Endothelial cell of umbilical vein (primary cell): ENCODE measurements around the gene PDX1. TPM values are rescaled to one million over a fixed set of nuclear protein-coding genes. Genes with fewer than 3 reads are reported as not detected.

Experiments
- BruUV-seq: library from RNA; stranded (reverse); fragments of 400-500 nt; replicated peaks from 2 replicates; lab custom pipeline; 2021; lab: Mats Ljungman, UMichigan
- CTCF ChIA-PET: fragments of 300-600, 350-600 bp; sonication (Branson Sonifier 250); formaldehyde crosslinking; loops from one replicate; lab custom pipeline; 2021; ENCODE audit warnings: antibody characterized with exemption, inconsistent platforms; lab: Charles Lee
- POLR2A ChIA-PET: fragments of 300-600, 350-600 bp; sonication (Branson Sonifier 250); formaldehyde crosslinking; loops from one replicate; lab custom pipeline; 2021; ENCODE audit warnings: antibody characterized with exemption, inconsistent platforms; lab: Charles Lee
- DNase-seq: peaks from one replicate; pipeline ENCODE4 v3.0.0-alpha.2; 2011; ENCODE audit warnings: low read depth, low spot score
- FAIRE-seq: peaks from 2 replicates; lab custom pipeline; 2011; peaks lifted over from hg19 to GRCh38; lab: Jason Lieb, UNC
- H2AFZ ChIP-seq: 2 replicates; pipeline ENCODE4 v1.6.0; 2012; ENCODE audit warnings: low read depth, low read length, control low read depth, inconsistent platforms
- H3K27ac ChIP-seq: 2 replicates; pipeline ENCODE4 v1.5.1; 2011; ENCODE audit warnings: low read depth, mild to moderate bottlenecking, control low read depth, low read length, moderate library complexity; ENCODE audit not compliant: insufficient read depth
- H3K27me3 ChIP-seq, 2 experiments: 2 replicates each; pipeline versions ENCODE4 v1.6.0 to v1.6.1; 2011; ENCODE audit warnings: low read length in 2 of 2, mixed read lengths in 1 of 2; ENCODE audit not compliant: control insufficient read depth in 2 of 2, insufficient read depth in 2 of 2
- H3K36me3 ChIP-seq, 2 experiments: 2 replicates in 1 of 2; 3 replicates in 1 of 2; pipeline ENCODE4 v1.5.1; 2011; ENCODE audit warnings: low read length in 2 of 2, mild to moderate bottlenecking in 1 of 2, moderate library complexity in 1 of 2; ENCODE audit not compliant: control insufficient read depth in 2 of 2, insufficient read depth in 2 of 2; ENCODE audit errors: extremely low read depth in 1 of 2
- H3K4me1 ChIP-seq: 3 replicates; pipeline ENCODE4 v1.5.1; 2011; ENCODE audit warnings: mild to moderate bottlenecking, low read length; ENCODE audit not compliant: control insufficient read depth, insufficient read depth; ENCODE audit errors: extremely low read depth
- H3K4me2 ChIP-seq: 2 replicates; pipeline ENCODE4 v1.6.1; 2011; ENCODE audit warnings: low read length, control low read depth, mixed read lengths; ENCODE audit not compliant: insufficient read depth
- H3K4me3 ChIP-seq, 3 experiments: fragments of 200-600 bp in 1 of 3; sonication (generic), shearing (Covaris generic) in 1 of 3; replicated peaks in 1 of 3; 2 replicates each; pipeline ENCODE4 v1.5.1; 2011 to 2016; ENCODE audit warnings: control low read depth in 3 of 3, low read length in 3 of 3, mild to moderate bottlenecking in 2 of 3, inconsistent platforms in 1 of 3, low read depth in 1 of 3, moderate library complexity in 1 of 3; ENCODE audit not compliant: insufficient read depth in 1 of 3
- H3K79me2 ChIP-seq: 2 replicates; pipeline ENCODE4 v1.6.0; 2012; ENCODE audit warnings: low read length, inconsistent platforms; ENCODE audit not compliant: control insufficient read depth, insufficient read depth
- H3K9ac ChIP-seq: replicated peaks from 2 replicates; pipeline ENCODE3; 2011; ENCODE audit warnings: low read length, control low read depth; ENCODE audit not compliant: insufficient read depth; ENCODE audit errors: extremely low read depth
- H3K9me1 ChIP-seq: replicated peaks from 3 replicates; pipeline ENCODE4 v1.6.0; 2011; ENCODE audit warnings: mild to moderate bottlenecking, low read length; ENCODE audit not compliant: control insufficient read depth, insufficient read depth; ENCODE audit errors: extremely low read depth
- H3K9me3 ChIP-seq: replicated peaks from 2 replicates; pipeline ENCODE4 v1.5.1; 2012; ENCODE audit warnings: low read length, inconsistent platforms; ENCODE audit not compliant: control insufficient read depth, insufficient read depth
- H4K20me1 ChIP-seq: replicated peaks from 2 replicates; pipeline ENCODE3; 2011; ENCODE audit warnings: mild to moderate bottlenecking, low read length; ENCODE audit not compliant: control insufficient read depth, insufficient read depth; ENCODE audit errors: extremely low read depth
- EZH2 ChIP-seq: IDR thresholded peaks from 2 replicates; pipeline ENCODE4 v1.6.1; 2012; ENCODE audit warnings: borderline replicate concordance, low read depth, mild to moderate bottlenecking, moderate library complexity, low read length, inconsistent platforms; ENCODE audit not compliant: severe bottlenecking
- FOS ChIP-seq: IDR thresholded peaks from 2 replicates; pipeline ENCODE4 v1.6.1; 2011; ENCODE audit warnings: mild to moderate bottlenecking, low read length, moderate library complexity, borderline replicate concordance; ENCODE audit not compliant: insufficient read depth
- JUN ChIP-seq: IDR thresholded peaks from 2 replicates; pipeline ENCODE4 v1.6.1; 2011; ENCODE audit warnings: borderline replicate concordance, low read depth; ENCODE audit not compliant: insufficient read length, insufficient read depth
- MYC ChIP-seq: IDR thresholded peaks from one replicate; pipeline ENCODE4 v1.6.1; 2011; ENCODE audit warnings: mild to moderate bottlenecking, low read depth, low read length
- POLR2A ChIP-seq: IDR thresholded peaks from 2 replicates; pipeline ENCODE4 v1.6.1; 2012; ENCODE audit warnings: low read depth, mild to moderate bottlenecking, control low read depth, low read length
- POLR2AphosphoS5 ChIP-seq: IDR thresholded peaks from 2 replicates; pipeline ENCODE4 v1.6.1; 2012; ENCODE audit warnings: low read depth, mild to moderate bottlenecking, control low read depth, low read length, moderate library complexity; ENCODE audit not compliant: insufficient read depth
- dilution Hi-C: fragments of 300-500 bp; cut with MboI; formaldehyde crosslinking; loops from one replicate; pipeline ENCODE4 v1.15.0; 2019; ENCODE audit warnings: low sequenced_read_pairs; ENCODE audit not compliant: extremely low pct_ligation_motif_present
- intact Hi-C: fragments of 100-400 bp; cut with micrococcal nuclease; formaldehyde crosslinking; loops from one replicate; pipeline ENCODE4 v1.10.0; 2022
- polyA plus RNA-seq, 4 experiments: library from polyadenylated mRNA; depleted of rRNA in 3 of 4; stranded (reverse) in 3 of 4; unstranded in 1 of 4; fragments of >200 nt; gene quantifications; 2 replicates each; pipeline versions ENCODE4 v1.2.1 to v1.2.3, GENCODE V29; 2011 to 2012; ENCODE audit warnings: missing spikeins in 1 of 4
- total RNA-seq: library from RNA; stranded (reverse); gene quantifications from 2 replicates; pipeline ENCODE4 v1.2.3, GENCODE V29; 2021
- TF ChIP-seq, protein P1 (sequence below): IDR thresholded peaks from 2 replicates; pipeline ENCODE4 v1.6.1; 2011; ENCODE audit not compliant: insufficient read depth, insufficient read length
- TF ChIP-seq, protein P2 (sequence below), 2 donors: IDR thresholded peaks; 1 replicate in 1 of 2; 2 replicates in 1 of 2; pipeline ENCODE4 v1.5.1; 2011; ENCODE audit warnings: low read length in 2 of 2, mild to moderate bottlenecking in 2 of 2, moderate library complexity in 2 of 2, control low read depth in 1 of 2, inconsistent platforms in 1 of 2, low read depth in 1 of 2; ENCODE audit not compliant: insufficient read depth in 1 of 2; ENCODE audit errors: extremely low read depth in 1 of 2

Gene PDX1
- total and polyA plus RNA-seq, 2 donors (not counting 3 experiments of a cell fraction or from before 2014, with no cell fraction given), result not detected

DNA sequence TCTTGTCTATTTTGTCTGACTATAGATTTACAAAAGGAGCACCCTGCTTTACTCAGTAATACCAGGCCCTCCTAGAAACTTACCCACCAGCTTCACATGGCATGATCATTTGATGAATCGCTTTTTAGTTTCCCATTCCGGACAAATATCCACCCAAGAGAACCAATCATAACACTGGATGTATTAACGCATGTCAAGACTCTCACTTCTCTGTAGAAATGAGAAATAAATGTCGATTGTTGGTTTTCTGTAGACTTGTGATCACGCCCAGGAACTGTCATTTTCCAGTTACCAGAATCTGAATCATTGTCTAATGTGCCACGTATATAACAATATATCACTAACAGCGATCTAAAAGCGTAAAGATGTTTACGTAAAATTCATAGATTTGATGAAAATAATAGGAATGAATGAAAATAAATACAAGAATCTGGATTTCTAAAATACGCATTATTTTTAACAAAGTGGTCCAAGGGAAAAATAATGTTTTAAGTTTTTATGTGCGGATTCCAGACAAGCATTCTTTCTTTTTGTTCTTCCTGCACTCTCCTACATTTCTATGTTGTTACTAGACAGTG, 35.3 kb downstream of the PDX1 start:
- no peak overlapping the region for H3K27ac ChIP-seq
- FAIRE-seq (no peak), DNase-seq (no peak)
- CTCF ChIA-PET, result interaction anchor here (1.1 to 5.2 kb wide), 17 partner anchors 9 to 970 kb away, joined by 4 to 135 read pairs (median 11); partner anchors contain the start of gene PDX1
- H3K4me2 ChIP-seq, result no peak overlapping the region
- H4K20me1 ChIP-seq, result no peaks in the 10 kb centered on the region
- no peaks in the 10 kb centered on the region for H3K79me2 ChIP-seq
- no peak overlapping the region for H3K9ac ChIP-seq
- dilution Hi-C loops, result no loop called here
- peaks cover 15% of the 10 kb centered on the region for H3K4me1 ChIP-seq
- H3K27me3 ChIP-seq, result peaks cover 40 to 76% of the 10 kb centered on the region in 2 experiments
- no peaks in the 10 kb centered on the region for H3K9me3 ChIP-seq
- TF ChIP-seq, protein P1, sequence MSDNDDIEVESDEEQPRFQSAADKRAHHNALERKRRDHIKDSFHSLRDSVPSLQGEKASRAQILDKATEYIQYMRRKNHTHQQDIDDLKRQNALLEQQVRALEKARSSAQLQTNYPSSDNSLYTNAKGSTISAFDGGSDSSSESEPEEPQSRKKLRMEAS, result no peak
- TF ChIP-seq EZH2 (no peak), POLR2AphosphoS5 (no peak), MYC (no peak), FOS (no peak), JUN (no peak), POLR2A (no peak)
- TF ChIP-seq, protein P2, sequence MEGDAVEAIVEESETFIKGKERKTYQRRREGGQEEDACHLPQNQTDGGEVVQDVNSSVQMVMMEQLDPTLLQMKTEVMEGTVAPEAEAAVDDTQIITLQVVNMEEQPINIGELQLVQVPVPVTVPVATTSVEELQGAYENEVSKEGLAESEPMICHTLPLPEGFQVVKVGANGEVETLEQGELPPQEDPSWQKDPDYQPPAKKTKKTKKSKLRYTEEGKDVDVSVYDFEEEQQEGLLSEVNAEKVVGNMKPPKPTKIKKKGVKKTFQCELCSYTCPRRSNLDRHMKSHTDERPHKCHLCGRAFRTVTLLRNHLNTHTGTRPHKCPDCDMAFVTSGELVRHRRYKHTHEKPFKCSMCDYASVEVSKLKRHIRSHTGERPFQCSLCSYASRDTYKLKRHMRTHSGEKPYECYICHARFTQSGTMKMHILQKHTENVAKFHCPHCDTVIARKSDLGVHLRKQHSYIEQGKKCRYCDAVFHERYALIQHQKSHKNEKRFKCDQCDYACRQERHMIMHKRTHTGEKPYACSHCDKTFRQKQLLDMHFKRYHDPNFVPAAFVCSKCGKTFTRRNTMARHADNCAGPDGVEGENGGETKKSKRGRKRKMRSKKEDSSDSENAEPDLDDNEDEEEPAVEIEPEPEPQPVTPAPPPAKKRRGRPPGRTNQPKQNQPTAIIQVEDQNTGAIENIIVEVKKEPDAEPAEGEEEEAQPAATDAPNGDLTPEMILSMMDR (IDR thresholded peaks at IDR 0.05; ENCODE audit: extremely low read depth in 1 of 2, insufficient read depth in 1 of 2, low read depth in 1 of 2, low read length in 2 of 2), result no peak
- H3K36me3 ChIP-seq, result no peaks in the 10 kb centered on the region
- POLR2A ChIA-PET, result no interaction called here
- H2AFZ ChIP-seq, result no peak overlapping the region
- BruUV-seq, result no TSS peak
- intact Hi-C loops, result loop anchor here (10.0 kb wide), 1 partner anchor 590 kb away; no protein-coding TSS in a partner anchor
- no peaks in the 10 kb centered on the region for H3K9me1 ChIP-seq
- H3K4me3 ChIP-seq, result no peak overlapping the region
